Liver (tissue), 3 donors: ENCODE data around the gene IZUMO3.

Experiments
- EGR1 ChIP-seq, 2 donors: IDR thresholded peaks; 2 replicates each; pipeline ENCODE4 v1.6.1; 2016 to 2018; ENCODE audit warnings: antibody characterized with exemption in 2 of 2, low read depth in 2 of 2
- GABPA ChIP-seq, 2 donors: IDR thresholded peaks in 1 of 2; conservative IDR thresholded peaks in 1 of 2; 2 replicates each; pipeline ENCODE4 v1.6.1; 2016; ENCODE audit warnings: antibody characterized with exemption in 2 of 2, mild to moderate bottlenecking in 1 of 2, moderate library complexity in 1 of 2
- HNF4A ChIP-seq, 2 donors: conservative IDR thresholded peaks; 2 replicates each; pipeline ENCODE4 v1.6.1; 2016; ENCODE audit warnings: antibody characterized with exemption in 2 of 2, mild to moderate bottlenecking in 2 of 2
- JUND ChIP-seq, 2 donors: IDR thresholded peaks; 2 replicates each; pipeline ENCODE4 v1.6.1; 2016; ENCODE audit warnings: antibody characterized with exemption in 2 of 2
- RXRA ChIP-seq, 2 donors: IDR thresholded peaks; 2 replicates each; pipeline ENCODE4 v1.6.1; 2017 to 2018; ENCODE audit warnings: antibody characterized with exemption in 2 of 2, mild to moderate bottlenecking in 1 of 2
- SP1 ChIP-seq: IDR thresholded peaks from 2 replicates; pipeline ENCODE4 v1.6.1; 2018; ENCODE audit warnings: antibody characterized with exemption, mild to moderate bottlenecking
- YY1 ChIP-seq: IDR thresholded peaks from 2 replicates; pipeline ENCODE4 v1.6.1; 2016; ENCODE audit warnings: antibody characterized with exemption, mild to moderate bottlenecking
- TF ChIP-seq, protein P1 (sequence below): fragments of 150-350 bp; IDR thresholded peaks from 2 replicates; pipeline ENCODE4 v1.5.1; 2017; ENCODE audit warnings: improper control_type of control experiment, low read depth, low read length; ENCODE audit not compliant: missing input control
- TF ChIP-seq, protein P2 (sequence below): IDR thresholded peaks from 2 replicates; pipeline ENCODE4 v1.6.1; 2016; ENCODE audit warnings: antibody characterized with exemption, mild to moderate bottlenecking
- TF ChIP-seq, protein P3 (sequence below): IDR thresholded peaks from 2 replicates; pipeline ENCODE4 v1.6.1; 2016; ENCODE audit warnings: antibody characterized with exemption
- TF ChIP-seq, protein P4 (sequence below): IDR thresholded peaks from 2 replicates; pipeline ENCODE4 v1.6.1; 2016; ENCODE audit warnings: antibody characterized with exemption
- donor health status: healthy.
- donor health status: healthy.

DNA sequence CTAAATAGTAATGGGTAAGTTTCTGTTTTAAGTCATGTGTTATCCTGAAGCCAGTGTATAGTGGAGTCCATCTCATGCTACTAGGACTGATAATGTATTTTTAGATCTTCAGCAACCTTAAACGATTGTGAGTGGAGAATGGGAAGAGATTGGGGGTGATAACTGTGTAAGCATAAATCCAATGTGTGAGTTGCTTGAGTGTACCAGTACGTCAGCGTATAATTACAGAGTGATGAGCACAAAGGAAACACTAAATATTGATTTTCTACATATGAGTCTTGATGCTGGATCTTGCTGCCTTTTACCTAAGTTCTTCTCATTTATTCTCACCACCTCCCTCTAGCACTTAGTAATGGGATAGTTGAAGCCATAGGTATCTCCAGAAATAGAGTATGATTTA, 16.3 kb upstream of the IZUMO3 start:
- TF ChIP-seq, protein P1, sequence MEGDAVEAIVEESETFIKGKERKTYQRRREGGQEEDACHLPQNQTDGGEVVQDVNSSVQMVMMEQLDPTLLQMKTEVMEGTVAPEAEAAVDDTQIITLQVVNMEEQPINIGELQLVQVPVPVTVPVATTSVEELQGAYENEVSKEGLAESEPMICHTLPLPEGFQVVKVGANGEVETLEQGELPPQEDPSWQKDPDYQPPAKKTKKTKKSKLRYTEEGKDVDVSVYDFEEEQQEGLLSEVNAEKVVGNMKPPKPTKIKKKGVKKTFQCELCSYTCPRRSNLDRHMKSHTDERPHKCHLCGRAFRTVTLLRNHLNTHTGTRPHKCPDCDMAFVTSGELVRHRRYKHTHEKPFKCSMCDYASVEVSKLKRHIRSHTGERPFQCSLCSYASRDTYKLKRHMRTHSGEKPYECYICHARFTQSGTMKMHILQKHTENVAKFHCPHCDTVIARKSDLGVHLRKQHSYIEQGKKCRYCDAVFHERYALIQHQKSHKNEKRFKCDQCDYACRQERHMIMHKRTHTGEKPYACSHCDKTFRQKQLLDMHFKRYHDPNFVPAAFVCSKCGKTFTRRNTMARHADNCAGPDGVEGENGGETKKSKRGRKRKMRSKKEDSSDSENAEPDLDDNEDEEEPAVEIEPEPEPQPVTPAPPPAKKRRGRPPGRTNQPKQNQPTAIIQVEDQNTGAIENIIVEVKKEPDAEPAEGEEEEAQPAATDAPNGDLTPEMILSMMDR = no peak
- TF ChIP-seq EGR1 (IDR thresholded peaks at IDR 0.05; ENCODE audit: low read depth in 2 of 2) (no peak), SP1 (no peak), GABPA (IDR thresholded peaks at IDR 0.05 in 1 of 2, conservative IDR thresholded peaks at IDR 0.05 in 1 of 2) (no peak), YY1 (no peak), HNF4A (conservative IDR thresholded peaks at IDR 0.05) (no peak), JUND (IDR thresholded peaks at IDR 0.05) (no peak), RXRA (IDR thresholded peaks at IDR 0.05) (no peak)
- TF ChIP-seq, protein P2, sequence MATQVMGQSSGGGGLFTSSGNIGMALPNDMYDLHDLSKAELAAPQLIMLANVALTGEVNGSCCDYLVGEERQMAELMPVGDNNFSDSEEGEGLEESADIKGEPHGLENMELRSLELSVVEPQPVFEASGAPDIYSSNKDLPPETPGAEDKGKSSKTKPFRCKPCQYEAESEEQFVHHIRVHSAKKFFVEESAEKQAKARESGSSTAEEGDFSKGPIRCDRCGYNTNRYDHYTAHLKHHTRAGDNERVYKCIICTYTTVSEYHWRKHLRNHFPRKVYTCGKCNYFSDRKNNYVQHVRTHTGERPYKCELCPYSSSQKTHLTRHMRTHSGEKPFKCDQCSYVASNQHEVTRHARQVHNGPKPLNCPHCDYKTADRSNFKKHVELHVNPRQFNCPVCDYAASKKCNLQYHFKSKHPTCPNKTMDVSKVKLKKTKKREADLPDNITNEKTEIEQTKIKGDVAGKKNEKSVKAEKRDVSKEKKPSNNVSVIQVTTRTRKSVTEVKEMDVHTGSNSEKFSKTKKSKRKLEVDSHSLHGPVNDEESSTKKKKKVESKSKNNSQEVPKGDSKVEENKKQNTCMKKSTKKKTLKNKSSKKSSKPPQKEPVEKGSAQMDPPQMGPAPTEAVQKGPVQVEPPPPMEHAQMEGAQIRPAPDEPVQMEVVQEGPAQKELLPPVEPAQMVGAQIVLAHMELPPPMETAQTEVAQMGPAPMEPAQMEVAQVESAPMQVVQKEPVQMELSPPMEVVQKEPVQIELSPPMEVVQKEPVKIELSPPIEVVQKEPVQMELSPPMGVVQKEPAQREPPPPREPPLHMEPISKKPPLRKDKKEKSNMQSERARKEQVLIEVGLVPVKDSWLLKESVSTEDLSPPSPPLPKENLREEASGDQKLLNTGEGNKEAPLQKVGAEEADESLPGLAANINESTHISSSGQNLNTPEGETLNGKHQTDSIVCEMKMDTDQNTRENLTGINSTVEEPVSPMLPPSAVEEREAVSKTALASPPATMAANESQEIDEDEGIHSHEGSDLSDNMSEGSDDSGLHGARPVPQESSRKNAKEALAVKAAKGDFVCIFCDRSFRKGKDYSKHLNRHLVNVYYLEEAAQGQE = no peak
- TF ChIP-seq, protein P3, sequence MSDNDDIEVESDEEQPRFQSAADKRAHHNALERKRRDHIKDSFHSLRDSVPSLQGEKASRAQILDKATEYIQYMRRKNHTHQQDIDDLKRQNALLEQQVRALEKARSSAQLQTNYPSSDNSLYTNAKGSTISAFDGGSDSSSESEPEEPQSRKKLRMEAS = no peak
- TF ChIP-seq, protein P4, sequence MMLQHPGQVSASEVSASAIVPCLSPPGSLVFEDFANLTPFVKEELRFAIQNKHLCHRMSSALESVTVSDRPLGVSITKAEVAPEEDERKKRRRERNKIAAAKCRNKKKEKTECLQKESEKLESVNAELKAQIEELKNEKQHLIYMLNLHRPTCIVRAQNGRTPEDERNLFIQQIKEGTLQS = no peak
